ENCODE data around the gene CES3.

Gene CES3

GRCh38 chr16:66983033-66983432 is 22.0 kb downstream of the CES3 start:
- CTCF ChIA-PET, result interaction anchor here (0.6 kb wide), 1 partner anchor 172 kb away, joined by 3 read pairs; no protein-coding TSS in a partner anchor

More at GRCh38 chr16:66983033-66983432, 22.0 kb downstream of the CES3 start:
- Histone ChIP-seq H3K36me3 (ENCODE audit: control insufficient read depth in 2 of 2, insufficient read depth in 1 of 2, low read length in 2 of 2) (no peaks in the 10 kb centered on the region), H3K27ac (ENCODE audit: extremely low read depth, low read depth, low read length) (no peak overlapping the region), H3K9me3 (ENCODE audit: control insufficient read depth, insufficient read depth, low read depth, low read length) (no peaks in the 10 kb centered on the region), H3K4me1 (ENCODE audit: control insufficient read depth, insufficient read depth, low read length) (no peaks in the 10 kb centered on the region), H3K4me3 (ENCODE audit: low read depth, low read length) (no peak overlapping the region)
- POLR2A ChIA-PET, result no interaction called here
- TF ChIP-seq, protein P1, sequence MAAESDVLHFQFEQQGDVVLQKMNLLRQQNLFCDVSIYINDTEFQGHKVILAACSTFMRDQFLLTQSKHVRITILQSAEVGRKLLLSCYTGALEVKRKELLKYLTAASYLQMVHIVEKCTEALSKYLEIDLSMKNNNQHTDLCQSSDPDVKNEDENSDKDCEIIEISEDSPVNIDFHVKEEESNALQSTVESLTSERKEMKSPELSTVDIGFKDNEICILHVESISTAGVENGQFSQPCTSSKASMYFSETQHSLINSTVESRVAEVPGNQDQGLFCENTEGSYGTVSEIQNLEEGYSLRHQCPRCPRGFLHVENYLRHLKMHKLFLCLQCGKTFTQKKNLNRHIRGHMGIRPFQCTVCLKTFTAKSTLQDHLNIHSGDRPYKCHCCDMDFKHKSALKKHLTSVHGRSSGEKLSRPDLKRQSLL (tag by site-specific recombination; IDR thresholded peaks at IDR 0.05), result no peak
- no peak for TF ChIP-seq ZNF777 (tag by site-specific recombination; IDR thresholded peaks at IDR 0.05; ENCODE audit: borderline replicate concordance)
- TF ChIP-seq ZNF426 (tag by site-specific recombination; IDR thresholded peaks at IDR 0.05), result no peak
- TF ChIP-seq KLF1 (tag by site-specific recombination; IDR thresholded peaks at IDR 0.05), result no peak
- no peak for TF ChIP-seq ZNF561 (tag by site-specific recombination; IDR thresholded peaks at IDR 0.05; ENCODE audit: borderline replicate concordance)
- TF ChIP-seq, protein P2, sequence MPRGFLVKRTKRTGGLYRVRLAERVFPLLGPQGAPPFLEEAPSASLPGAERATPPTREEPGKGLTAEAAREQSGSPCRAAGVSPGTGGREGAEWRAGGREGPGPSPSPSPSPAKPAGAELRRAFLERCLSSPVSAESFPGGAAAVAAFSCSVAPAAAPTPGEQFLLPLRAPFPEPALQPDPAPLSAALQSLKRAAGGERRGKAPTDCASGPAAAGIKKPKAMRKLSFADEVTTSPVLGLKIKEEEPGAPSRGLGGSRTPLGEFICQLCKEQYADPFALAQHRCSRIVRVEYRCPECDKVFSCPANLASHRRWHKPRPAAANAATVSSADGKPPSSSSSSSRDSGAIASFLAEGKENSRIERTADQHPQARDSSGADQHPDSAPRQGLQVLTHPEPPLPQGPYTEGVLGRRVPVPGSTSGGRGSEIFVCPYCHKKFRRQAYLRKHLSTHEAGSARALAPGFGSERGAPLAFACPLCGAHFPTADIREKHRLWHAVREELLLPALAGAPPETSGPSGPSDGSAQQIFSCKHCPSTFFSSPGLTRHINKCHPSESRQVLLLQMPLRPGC (tag by site-specific recombination; IDR thresholded peaks at IDR 0.05), result no peak
- TF ChIP-seq SP7 (tag by site-specific recombination; IDR thresholded peaks at IDR 0.05), result no peak
- TF ChIP-seq ZNF248 (tag by site-specific recombination; IDR thresholded peaks at IDR 0.05), result no peak
- TF ChIP-seq IKZF3 (tag by site-specific recombination; IDR thresholded peaks at IDR 0.05), result no peak
- TF ChIP-seq ZFP3 (tag by site-specific recombination; IDR thresholded peaks at IDR 0.05; ENCODE audit: low read depth), result no peak
- TF ChIP-seq, protein P3, sequence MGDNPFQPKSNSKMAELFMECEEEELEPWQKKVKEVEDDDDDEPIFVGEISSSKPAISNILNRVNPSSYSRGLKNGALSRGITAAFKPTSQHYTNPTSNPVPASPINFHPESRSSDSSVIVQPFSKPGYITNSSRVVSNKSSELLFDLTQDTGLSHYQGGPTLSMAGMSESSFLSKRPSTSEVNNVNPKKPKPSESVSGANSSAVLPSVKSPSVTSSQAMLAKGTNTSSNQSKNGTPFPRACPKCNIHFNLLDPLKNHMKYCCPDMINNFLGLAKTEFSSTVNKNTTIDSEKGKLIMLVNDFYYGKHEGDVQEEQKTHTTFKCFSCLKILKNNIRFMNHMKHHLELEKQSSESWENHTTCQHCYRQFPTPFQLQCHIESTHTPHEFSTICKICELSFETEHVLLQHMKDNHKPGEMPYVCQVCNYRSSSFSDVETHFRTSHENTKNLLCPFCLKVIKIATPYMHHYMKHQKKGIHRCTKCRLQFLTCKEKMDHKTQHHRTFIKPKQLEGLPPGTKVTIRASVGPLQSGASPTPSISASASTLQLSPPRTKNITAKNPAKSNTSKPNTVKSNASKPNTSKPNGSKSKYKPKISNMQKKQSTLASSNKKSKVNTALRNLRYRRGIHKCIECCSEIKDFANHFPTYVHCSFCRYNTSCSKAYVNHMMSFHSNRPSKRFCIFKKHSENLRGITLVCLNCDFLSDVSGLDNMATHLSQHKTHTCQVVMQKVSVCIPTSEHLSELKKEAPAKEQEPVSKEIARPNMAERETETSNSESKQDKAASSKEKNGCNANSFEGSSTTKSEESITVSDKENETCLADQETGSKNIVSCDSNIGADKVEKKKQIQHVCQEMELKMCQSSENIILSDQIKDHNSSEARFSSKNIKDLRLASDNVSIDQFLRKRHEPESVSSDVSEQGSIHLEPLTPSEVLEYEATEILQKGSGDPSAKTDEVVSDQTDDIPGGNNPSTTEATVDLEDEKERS (tag by site-specific recombination; IDR thresholded peaks at IDR 0.05), result no peak
- no peak for TF ChIP-seq ZNF837 (tag by site-specific recombination; IDR thresholded peaks at IDR 0.05)
- no peak for TF ChIP-seq PRDM10 (tag by site-specific recombination; IDR thresholded peaks at IDR 0.05)
- TF ChIP-seq ZNF624 (tag by site-specific recombination; IDR thresholded peaks at IDR 0.05), result no peak
- TF ChIP-seq GLIS2 (tag by site-specific recombination; IDR thresholded peaks at IDR 0.05), result no peak
- TF ChIP-seq ZNF324 (tag by site-specific recombination; IDR thresholded peaks at IDR 0.05), result no peak
- TF ChIP-seq ZNF398 (tag by site-specific recombination; IDR thresholded peaks at IDR 0.05), result no peak
- TF ChIP-seq, protein P4, sequence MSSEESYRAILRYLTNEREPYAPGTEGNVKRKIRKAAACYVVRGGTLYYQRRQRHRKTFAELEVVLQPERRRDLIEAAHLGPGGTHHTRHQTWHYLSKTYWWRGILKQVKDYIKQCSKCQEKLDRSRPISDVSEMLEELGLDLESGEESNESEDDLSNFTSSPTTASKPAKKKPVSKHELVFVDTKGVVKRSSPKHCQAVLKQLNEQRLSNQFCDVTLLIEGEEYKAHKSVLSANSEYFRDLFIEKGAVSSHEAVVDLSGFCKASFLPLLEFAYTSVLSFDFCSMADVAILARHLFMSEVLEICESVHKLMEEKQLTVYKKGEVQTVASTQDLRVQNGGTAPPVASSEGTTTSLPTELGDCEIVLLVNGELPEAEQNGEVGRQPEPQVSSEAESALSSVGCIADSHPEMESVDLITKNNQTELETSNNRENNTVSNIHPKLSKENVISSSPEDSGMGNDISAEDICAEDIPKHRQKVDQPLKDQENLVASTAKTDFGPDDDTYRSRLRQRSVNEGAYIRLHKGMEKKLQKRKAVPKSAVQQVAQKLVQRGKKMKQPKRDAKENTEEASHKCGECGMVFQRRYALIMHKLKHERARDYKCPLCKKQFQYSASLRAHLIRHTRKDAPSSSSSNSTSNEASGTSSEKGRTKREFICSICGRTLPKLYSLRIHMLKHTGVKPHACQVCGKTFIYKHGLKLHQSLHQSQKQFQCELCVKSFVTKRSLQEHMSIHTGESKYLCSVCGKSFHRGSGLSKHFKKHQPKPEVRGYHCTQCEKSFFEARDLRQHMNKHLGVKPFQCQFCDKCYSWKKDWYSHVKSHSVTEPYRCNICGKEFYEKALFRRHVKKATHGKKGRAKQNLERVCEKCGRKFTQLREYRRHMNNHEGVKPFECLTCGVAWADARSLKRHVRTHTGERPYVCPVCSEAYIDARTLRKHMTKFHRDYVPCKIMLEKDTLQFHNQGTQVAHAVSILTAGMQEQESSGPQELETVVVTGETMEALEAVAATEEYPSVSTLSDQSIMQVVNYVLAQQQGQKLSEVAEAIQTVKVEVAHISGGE (tag by site-specific recombination; conservative IDR thresholded peaks at IDR 0.05; ENCODE audit: low read depth), result no peak
- no peak for TF ChIP-seq ZNF311 (tag by site-specific recombination; IDR thresholded peaks at IDR 0.05; ENCODE audit: borderline replicate concordance)
- TF ChIP-seq ZNF239 (tag by site-specific recombination; IDR thresholded peaks at IDR 0.05), result no peak

Measured in HEK293 (cell line).